Right atrium auricular region (tissue), 2 donors: ENCODE data around the gene PCNT. TPM values are rescaled to one million over a fixed set of nuclear protein-coding genes. Genes with fewer than 3 reads are reported as not detected.

Experiments used
- DNase-seq: peaks from one replicate; pipeline ENCODE4 v3.0.0-alpha.2; 2019; ENCODE audit warnings: low spot score
- H3K27ac ChIP-seq, 2 donors: fragments of 200-600 bp; sonication (generic); 1 replicate in 1 of 2; 2 replicates in 1 of 2; pipeline ENCODE4 v1.5.1; 2016 to 2019
- H3K27me3 ChIP-seq, 2 donors: fragments of 200-600 bp; sonication (generic); one replicate each; pipeline versions ENCODE4 v1.5.1 to v1.6.0; 2017 to 2019
- H3K36me3 ChIP-seq: fragments of 200-600 bp; sonication (generic); one replicate; pipeline ENCODE4 v1.5.1; 2016
- H3K4me1 ChIP-seq, 2 donors: fragments of 200-600 bp; sonication (generic); one replicate each; pipeline versions ENCODE4 v1.5.1 to v1.6.0; 2017 to 2019
- H3K4me3 ChIP-seq, 2 donors: fragments of 200-600 bp; sonication (generic); 1 replicate in 1 of 2; 2 replicates in 1 of 2; pipeline ENCODE4 v1.5.1; 2017 to 2019; ENCODE audit warnings: mild to moderate bottlenecking in 1 of 2, moderate library complexity in 1 of 2
- H3K9me3 ChIP-seq, 2 donors: fragments of 200-600 bp; sonication (generic); one replicate each; pipeline ENCODE4 v1.5.1; 2019
- CTCF ChIP-seq, 2 donors: fragments of 200-600 bp; sonication (generic); IDR thresholded peaks; one replicate each; pipeline ENCODE4 v1.5.1; 2019; ENCODE audit warnings: antibody characterized with exemption in 2 of 2
- total RNA-seq, 2 donors: library from RNA; depleted of rRNA; stranded (reverse); fragments of >200 nt; gene quantifications; one replicate each; pipeline ENCODE4 v1.1.0, GENCODE V29; 2016

PCNT gene
- total RNA-seq, 2 donors from 2014 or later: 31.7 to 40.3 TPM

GRCh38 chr21:46311568-46311967 is 12.4 kb upstream of the PCNT start:
- no peak for DNase-seq
- no peak for TF ChIP-seq CTCF (IDR thresholded peaks at IDR 0.05)
- Histone ChIP-seq H3K36me3 (no peaks in the 10 kb centered on the region), H3K27me3 (no peaks in the 10 kb centered on the region), H3K9me3 (no peaks in the 10 kb centered on the region), H3K4me3 (no peak overlapping the region), H3K27ac (no peak overlapping the region), H3K4me1 (no peaks in the 10 kb centered on the region)

- H3K27me3 ChIP-seq: no peaks in the 10 kb centered on the region
- H3K27ac ChIP-seq: no peak overlapping the region
- no peaks in the 10 kb centered on the region for H3K36me3 ChIP-seq
- no peaks in the 10 kb centered on the region for H3K9me3 ChIP-seq
- H3K4me3 ChIP-seq: no peak overlapping the region
- no peak for DNase-seq
- H3K4me1 ChIP-seq: no peaks in the 10 kb centered on the region
- no peak for TF ChIP-seq CTCF (IDR thresholded peaks at IDR 0.05)
These were observed 11.0 kb upstream of the PCNT start for GRCh38 chr21:46312949-46313348.

GRCh38 chr21:46314441-46315020 is 9.4 kb upstream of the PCNT start:
- Histone ChIP-seq H3K4me1 (no peaks in the 10 kb centered on the region), H3K36me3 (no peaks in the 10 kb centered on the region), H3K4me3 (no peak overlapping the region), H3K9me3 (no peaks in the 10 kb centered on the region), H3K27ac (no peak overlapping the region), H3K27me3 (no peaks in the 10 kb centered on the region)
- TF ChIP-seq CTCF (IDR thresholded peaks at IDR 0.05): no peak
- DNase-seq: no peak

GRCh38 chr21:46316708-46317324 is 7.1 kb upstream of the PCNT start:
- Histone ChIP-seq H3K4me3 (no peak overlapping the region), H3K27ac (no peak overlapping the region), H3K36me3 (no peaks in the 10 kb centered on the region), H3K9me3 (no peaks in the 10 kb centered on the region), H3K4me1 (peaks cover 0 to under 1% of the 10 kb centered on the region in 2 donors), H3K27me3 (no peaks in the 10 kb centered on the region)
- TF ChIP-seq CTCF (IDR thresholded peaks at IDR 0.05): no peak
- DNase-seq: no peak

GRCh38 chr21:46317710-46318463 is 6.1 kb upstream of the PCNT start:
- no peaks in the 10 kb centered on the region for H3K36me3 ChIP-seq
- no peak overlapping the region for H3K4me3 ChIP-seq
- H3K9me3 ChIP-seq: no peaks in the 10 kb centered on the region
- TF ChIP-seq CTCF (IDR thresholded peaks at IDR 0.05): no peak
- peaks cover 0 to 11% of the 10 kb centered on the region in 2 donors for H3K4me1 ChIP-seq
- DNase-seq: no peak
- H3K27me3 ChIP-seq: no peaks in the 10 kb centered on the region
- H3K27ac ChIP-seq: no peak overlapping the region
